GM21423 (cell line): ENCODE measurements around the gene NBPF6.
"Not testable (repeated sequence)": the region's sequence is repeated elsewhere in the genome, so short reads cannot be mapped to it uniquely, and the experiment has no call there.

Experiments used
- ATAC-seq: cut with Tn5 transposase; IDR thresholded peaks from one replicate; pipeline ENCODE4 v1.9.1; 2021; ENCODE audit warnings: mild to moderate bottlenecking, moderate library complexity; ENCODE audit not compliant: unreplicated experiment

The NBPF6 gene, protein sequence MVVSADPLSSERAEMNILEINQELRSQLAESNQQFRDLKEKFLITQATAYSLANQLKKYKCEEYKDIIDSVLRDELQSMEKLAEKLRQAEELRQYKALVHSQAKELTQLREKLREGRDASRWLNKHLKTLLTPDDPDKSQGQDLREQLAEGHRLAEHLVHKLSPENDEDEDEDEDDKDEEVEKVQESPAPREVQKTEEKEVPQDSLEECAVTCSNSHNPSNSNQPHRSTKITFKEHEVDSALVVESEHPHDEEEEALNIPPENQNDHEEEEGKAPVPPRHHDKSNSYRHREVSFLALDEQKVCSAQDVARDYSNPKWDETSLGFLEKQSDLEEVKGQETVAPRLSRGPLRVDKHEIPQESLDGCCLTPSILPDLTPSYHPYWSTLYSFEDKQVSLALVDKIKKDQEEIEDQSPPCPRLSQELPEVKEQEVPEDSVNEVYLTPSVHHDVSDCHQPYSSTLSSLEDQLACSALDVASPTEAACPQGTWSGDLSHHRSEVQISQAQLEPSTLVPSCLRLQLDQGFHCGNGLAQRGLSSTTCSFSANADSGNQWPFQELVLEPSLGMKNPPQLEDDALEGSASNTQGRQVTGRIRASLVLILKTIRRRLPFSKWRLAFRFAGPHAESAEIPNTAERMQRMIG

DNA sequence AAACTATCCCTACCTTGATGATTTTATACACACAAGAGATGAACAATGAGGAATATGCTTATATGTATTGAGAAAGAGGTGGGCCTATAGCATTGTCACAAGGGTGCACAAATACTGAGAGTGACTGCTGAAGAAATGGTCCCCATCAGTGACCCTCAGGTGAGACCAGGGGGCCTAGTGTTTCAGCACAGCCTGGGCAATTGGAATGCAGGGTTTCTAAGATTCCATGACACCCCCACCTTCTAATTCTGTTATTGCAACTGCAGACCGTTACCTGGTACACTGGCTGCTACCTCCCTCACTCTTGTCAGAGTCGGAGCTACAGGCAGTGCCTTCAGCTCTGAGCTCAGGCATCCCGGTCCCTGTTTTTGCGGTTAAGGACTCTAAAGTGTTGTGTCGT lies at the start of gene NBPF6:
Gene NBPF6, plus strand, starts transcription at position 301 of the 400 bp plus-strand sequence. CDS start 259 bp downstream, outside the sequence.
- ATAC-seq, result not testable (repeated sequence)

DNA sequence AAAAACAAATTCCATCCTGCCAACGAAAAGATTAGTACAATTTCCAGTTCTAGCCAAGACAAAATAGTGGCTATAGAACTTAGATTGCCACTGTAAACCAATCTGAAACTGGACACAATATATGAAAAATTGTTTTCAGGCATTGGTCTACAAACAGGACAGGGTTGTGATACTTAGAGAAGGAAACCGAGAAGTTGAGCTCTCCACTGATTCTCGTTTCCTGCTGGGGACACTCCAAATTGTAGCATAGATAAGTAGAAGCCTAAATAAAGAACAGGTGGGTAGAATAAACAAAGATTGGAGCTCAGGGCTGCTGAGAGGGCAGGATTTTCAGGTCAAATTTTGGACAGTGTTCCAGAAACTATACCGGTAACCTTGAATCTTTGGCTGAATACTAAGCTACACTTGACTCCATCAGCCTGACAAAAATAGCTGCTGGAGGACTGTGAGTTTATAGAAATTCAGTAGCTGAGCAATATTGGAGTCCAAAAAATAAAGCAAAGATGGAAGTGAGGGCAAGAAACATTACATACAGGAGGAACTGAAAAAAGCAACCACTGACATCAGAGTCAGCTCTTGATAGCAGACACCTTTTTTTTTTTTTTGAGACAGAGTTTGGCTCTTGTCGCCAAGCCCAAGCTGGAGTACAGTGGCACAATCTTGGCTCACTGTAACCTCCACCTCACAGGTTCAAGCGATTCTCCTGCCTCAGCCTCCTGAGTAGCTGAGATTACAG lies 38.9 kb upstream of the NBPF6 start:
- ATAC-seq, result not testable (repeated sequence)

DNA sequence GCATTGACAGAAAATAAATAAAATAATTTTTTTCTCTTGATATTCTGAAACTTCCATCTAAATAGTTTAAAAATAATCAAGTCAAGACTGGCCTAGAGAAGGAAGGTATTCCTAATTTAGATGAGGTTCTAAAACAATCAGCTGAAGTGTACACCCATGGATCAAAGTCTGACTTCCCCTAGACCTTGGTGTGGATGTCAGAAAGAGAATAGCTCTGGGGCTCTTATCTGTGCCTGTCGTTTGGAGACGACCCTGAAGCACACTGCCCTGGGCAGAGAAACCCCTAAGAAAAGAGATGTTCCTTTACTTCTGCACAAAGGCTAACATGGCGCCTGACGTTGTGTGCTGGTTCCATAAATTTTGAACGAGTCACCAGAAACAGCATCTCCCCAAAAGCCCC lies 30.0 kb upstream of the NBPF6 start:
- not testable (repeated sequence) for ATAC-seq

DNA sequence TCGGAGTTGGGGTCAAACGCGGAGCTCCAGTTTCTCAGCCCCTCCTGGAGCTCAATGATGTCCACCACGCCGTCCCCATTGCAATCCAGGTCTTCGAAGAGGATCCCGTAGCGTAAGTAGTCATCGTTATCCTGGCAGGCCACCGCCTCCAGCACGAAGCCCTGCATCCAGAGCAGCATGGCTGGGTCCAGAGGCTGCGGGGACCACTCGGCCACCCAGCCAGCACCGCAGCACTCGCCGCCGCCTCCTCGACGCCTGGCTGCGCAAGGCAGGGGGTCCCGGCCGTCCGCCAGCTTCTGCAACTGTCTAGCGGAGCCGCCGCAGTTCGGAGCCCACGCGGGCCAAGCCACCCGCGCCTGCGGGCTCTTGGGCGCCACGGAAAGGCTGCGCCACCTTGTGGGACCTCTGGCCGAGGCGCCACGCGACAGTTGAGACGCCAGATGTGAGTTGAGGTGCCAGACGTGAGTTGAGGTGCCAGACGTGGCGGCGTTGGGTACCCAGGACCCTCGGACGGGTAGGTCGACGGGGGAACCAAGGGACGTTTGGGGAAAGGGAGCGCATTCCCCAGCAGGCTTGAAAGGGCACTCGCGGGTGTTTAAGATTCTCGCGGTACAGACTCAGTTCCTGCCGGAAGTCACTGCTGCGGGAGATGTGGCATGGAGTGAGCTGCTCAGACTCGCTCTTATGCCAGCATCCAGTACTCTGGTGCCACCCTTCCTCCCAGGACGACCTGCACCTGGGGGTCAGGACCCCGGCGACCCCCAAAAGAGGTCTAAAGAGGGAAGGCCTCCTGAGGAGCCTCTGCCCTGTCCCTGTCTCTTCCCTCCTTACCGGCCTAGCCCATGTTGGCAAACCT lies 28.9 kb upstream of the NBPF6 start:
- ATAC-seq, result not testable (repeated sequence)

DNA sequence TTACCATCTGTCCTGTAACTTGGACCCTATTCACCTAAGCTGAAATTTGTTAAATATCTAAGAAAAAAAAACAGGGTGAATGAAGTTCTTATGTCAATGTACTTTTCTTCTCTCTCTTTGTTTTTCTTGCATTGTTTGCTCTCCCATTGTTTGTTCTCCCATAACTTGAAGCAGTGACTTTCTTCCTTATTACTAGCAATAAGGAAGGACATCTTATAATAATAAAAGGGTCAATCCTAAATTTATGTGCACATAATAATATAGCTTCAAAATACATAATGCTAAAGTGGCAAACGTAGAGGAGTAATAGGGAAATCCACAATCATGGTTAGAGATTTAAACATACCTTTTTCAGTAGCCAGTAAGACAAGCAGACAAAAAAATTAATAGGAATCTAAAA lies 23.3 kb upstream of the NBPF6 start:
- not testable (repeated sequence) for ATAC-seq

DNA sequence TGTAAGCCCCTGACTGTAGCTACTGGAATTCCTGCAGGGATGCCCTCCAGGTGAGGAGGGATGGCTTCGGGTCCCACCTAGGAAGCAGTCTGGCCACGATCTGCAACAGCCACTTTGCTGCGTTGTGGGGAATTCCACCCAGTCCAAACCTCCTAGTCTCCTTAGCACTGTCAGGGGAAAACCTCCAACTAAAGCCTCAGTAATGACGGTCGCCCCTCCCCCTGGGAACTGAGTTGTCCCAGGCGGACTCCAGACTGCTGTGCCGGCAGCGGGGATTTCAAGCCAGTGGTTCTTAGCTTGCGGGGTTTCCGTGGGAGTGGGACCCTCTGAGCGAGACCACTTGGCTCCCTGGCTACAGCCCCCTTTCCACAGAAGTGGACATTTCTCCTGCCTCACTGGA lies 18.1 kb upstream of the NBPF6 start:
- ATAC-seq, result not testable (repeated sequence)

DNA sequence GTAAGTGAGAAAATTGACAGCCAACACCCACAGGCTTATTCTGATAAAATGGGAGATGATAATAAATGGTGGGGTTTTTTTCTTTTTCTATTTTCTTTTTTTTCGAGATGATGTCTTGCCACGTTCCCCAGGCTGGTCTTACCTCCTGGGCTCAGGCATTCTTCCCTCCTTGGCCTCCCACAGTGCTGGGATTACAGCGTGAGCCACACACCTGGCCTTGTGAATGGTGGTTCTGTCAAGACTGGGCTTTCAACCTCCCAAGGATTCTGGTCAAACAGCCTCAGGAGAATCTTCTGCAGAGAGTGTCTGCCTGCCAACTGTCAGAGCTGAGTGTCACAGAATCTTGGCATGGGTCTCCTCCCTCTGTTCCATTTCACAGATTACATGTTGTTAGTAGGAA lies 16.7 kb upstream of the NBPF6 start:
- not testable (repeated sequence) for ATAC-seq

DNA sequence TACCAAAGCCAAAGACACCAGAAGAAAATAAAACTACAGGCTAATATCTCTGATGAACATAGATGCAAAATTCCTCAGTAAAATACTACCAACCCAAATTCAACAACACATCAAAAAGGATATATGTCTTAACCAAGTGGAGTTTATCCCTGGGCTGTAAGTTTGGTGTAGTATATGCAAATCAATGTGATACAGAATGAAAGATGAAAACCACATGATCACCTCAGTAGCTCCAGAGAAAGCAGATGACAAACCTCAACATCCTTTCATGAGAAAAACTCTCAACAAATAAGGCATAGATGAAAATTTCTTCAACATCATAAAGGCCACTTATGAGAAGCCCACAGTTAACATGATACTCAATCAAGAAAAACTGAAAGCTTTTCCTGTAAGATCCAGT lies 11.6 kb upstream of the NBPF6 start:
- peak; percentile 72 for ATAC-seq

DNA sequence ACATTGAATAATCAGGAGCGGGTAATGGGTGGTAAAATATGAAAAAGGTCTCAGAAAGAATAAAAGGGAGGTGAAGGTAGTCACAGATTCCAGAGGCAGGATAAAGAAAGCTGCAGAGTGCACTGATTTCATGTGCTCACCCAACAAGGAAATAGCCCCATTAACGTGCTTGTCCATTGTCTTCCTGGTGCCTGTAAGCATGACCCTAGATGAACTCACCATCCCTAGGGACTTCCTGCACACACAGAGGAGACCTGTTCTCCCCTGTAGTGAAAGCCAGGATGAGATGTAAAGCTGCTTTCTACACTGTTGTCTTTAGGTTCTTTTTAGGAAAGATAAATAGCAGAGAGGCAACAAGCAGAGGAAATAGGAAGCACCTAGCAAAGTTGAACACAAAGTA lies 4.4 kb downstream of the NBPF6 start:
- not testable (repeated sequence) for ATAC-seq

DNA sequence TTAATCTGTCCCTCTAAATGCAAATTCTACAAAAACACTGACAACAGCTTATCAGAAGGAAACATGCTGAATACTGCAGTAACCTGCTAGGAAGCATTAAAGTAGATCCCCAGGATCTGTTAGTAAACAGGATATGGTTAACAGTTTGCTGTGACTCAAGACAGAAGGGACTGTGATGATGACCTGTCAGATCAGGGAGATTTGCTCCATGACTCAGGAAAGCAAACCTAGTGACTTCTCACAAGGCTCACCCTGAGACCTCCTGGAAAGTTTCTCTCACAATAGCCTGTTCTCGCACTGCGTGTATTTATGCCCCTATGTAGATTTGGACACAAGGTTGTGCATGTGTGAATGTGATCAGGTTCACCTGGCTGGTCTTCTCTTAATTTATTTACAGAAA lies 8.5 kb downstream of the NBPF6 start:
- ATAC-seq, result not testable (repeated sequence)

DNA sequence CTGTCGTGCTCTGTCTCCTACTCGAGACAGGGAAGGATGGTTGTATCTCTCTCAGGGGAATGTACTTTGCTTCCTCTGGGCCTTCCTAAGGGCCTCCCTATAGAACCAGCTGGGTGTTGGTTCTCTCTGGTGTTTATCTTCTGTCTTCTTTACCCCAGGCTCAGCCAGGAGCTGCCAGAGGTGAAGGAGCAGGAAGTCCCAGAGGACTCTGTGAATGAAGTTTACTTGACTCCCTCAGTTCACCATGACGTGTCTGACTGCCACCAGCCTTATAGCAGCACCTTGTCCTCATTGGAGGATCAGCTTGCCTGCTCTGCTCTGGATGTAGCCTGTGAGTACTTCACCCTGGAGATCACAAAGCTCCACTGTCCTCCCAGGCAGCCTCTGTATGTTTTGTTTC lies 11.6 kb downstream of the NBPF6 start:
- ATAC-seq, result not testable (repeated sequence)

DNA sequence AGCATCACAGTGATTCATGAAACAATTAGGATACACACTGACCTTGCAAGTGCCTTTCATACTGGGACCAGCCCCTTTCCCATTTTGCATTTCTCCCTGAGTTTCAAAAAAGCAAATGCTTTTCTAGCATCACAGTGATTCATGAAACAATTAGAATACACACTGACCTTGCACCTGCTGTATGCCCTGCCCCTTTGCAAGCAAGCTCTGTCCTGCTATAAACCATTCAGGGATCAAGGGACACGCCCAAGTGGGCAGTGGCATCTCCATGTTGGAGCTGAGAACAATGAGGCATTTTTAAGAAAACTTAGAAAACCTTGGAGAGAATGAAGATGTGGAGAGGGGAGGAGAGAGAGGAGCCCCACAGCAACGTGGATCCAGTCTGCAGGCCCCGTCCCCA lies 13.8 kb downstream of the NBPF6 start:
- not testable (repeated sequence) for ATAC-seq

DNA sequence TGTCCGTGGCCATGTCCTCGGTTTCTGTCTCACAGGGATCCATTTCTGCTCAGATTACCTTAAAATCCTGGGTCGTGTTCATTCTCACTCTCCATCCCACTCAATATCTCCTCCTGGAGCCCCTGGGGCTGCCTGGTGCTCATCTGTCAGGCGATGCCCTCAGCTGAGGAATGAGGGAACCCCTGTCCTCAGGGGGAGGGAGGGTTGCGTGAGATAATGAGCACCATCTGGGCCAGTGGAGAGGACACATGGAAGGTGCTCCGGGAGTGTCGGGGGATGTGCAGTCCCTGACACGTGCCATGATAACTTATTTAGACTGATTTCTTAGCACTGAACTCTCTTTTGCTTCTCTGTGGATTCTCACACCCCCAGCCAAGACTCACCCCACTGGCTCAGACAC lies 16.0 kb downstream of the NBPF6 start:
- not testable (repeated sequence) for ATAC-seq

DNA sequence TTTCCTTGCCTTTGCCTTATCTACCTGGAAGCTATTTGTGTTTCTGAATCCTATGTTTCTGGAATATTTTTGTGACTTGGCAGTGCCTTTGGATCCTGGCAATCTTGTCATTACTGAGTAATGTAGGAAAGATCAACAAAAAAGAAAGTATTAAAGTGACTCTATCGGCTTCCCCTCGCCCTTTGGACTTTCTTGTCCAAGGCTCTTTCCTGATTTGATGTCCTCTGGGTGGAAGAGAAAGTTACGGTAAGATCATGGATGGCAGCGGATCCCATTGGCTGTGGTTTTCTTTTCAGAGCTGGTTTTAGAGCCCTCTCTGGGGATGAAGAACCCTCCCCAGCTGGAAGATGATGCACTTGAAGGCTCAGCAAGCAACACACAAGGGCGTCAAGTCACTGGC lies 17.0 kb downstream of the NBPF6 start:
- not testable (repeated sequence) for ATAC-seq

DNA sequence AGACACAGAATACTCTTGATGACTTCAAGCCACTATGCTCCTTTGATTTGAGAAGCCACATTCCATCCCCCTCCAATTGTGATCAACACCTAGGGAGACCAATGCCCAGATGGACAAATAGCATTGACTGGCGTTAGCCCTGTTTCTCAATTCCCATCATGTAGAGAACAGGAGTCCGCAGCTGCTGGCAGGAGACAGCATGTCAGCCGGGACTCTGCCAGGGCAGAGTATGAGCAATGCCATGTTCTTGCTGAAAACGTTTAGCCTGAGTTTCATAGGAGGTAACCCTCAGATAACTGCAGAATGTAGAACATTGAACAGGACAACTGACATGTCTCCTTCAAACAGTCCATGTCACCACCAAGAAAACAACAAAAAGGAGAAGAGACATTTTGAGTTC lies 20.6 kb downstream of the NBPF6 start:
- ATAC-seq, result not testable (repeated sequence)

DNA sequence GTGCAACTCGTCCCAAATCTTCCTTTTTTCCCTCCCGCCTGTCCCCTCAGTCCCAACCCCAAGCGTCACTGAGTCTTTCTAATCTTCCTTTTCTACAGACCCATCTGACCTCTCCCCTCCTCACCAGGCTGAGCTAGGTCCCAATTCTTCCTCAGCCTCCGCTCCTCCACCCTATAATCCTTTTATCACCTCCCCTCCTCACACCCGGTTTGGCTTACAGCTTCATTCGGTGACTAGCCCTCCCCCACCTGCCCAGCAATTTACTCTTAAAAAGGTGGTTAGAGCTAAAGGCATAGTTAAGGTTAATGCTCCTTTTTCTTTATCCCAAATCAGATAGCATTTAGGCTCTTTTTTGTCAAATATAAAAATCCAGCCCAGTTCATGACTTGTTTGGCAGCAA lies 24.4 kb downstream of the NBPF6 start:
- not testable (repeated sequence) for ATAC-seq

DNA sequence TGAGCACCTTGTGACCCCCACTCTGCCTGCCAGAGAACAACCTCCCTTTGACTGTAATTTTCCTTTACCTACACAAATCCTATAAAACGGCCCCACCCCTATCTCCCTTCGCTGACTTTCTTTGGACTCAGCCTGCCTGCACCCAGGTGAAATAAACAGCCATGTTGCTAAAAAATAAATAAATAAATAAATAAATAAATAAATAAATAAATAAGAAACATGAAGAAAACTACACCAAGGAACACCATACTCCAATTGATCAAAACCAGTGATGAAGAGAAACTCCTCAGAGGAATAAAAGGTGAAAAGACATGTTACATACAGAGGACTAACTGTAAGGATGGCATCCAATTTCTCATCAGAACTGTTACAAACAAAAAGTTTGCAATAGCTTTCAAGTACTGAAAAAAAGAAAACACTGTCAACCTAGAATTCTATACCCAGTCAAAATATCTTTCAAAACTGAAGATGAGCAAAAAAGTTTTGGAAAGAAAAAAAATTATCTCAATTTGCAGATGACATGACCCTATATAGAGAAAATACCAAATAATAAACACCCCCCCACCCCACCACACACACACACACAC lies 28.4 kb downstream of the NBPF6 start:
- ATAC-seq, result no peak

DNA sequence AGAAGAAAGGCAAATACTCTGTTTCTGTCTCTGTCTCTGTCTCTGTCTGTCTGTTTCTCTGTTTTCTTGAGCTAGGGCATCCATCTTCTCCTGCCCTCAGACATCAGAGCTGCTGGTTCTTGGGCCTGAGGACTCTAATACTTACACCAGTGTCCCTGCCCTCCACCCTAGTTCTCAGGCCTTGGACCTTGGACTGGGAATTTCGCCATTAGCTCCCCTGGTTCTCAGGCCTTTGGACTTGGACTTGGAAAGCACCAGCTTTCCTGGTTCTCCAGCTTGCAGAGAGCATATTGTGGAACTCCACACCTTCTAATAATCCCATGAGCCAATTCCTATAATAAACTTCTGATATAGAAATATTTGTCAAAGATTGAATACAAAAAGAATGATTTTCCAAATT lies 32.6 kb downstream of the NBPF6 start:
- ATAC-seq, result no peak

DNA sequence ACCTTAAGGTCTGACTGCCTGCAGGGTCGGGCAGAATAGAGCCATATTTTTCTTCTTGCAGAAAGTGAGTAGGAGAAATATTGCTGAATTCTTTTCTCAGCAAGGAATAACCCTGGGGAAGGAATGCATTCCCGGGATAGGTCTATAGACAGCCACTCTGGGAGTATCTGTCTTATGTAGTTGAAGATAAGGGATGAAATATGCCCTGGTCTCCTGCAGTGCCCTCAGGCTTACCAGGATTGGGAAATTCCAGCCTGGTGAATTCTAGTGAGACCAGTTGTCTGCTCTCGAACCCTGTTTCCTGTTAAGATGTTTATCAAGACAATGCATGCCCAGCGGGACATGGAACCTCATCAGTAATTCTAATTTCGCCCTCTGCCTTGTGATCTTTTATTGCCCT lies 35.8 kb downstream of the NBPF6 start:
- not testable (repeated sequence) for ATAC-seq

DNA sequence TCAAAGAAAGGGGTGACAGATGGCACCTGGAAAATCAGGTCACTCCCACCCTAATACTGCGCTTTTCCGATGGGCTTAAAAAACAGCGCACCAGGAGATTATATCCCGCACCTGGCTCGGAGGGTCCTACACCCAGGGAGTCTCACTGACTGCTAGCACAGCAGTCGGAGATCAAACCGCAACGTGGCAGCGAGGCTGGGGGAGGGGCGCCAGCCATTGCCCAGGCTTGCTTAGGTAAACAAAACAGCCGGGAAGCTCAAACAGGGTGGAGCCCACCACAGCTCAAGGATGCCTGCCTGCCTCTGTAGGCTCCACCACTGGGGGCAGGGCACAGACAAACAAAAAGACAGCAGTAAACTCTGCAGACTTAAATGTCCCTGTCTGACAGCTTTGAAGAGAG lies 36.6 kb downstream of the NBPF6 start:
- not testable (repeated sequence) for ATAC-seq
